GM12892 (cell line): ENCODE measurements around the gene NOP10.

Experiments
- DNase-seq: peaks from one replicate; pipeline ENCODE4 v3.0.0; 2011; ENCODE audit not compliant: insufficient read length
- FAIRE-seq: peaks from 2 replicates; lab custom pipeline; 2011; peaks lifted over from hg19 to GRCh38; lab: Jason Lieb, UNC
- POLR2A ChIP-seq: IDR thresholded peaks from 2 replicates; pipeline ENCODE4 v1.6.1; 2011; ENCODE audit warnings: low read depth, low read length, control low read depth
- POLR2AphosphoS5 ChIP-seq: IDR thresholded peaks from 2 replicates; pipeline ENCODE4 v1.6.1; 2011; ENCODE audit warnings: low read depth, low read length, control low read depth
- TAF1 ChIP-seq: IDR thresholded peaks from 2 replicates; pipeline ENCODE4 v1.6.1; 2011; ENCODE audit warnings: low read depth, mild to moderate bottlenecking, control low read depth, low read length, borderline replicate concordance

NOP10 gene

GRCh38 chr15:34323217-34323616, 19.7 kb downstream of the NOP10 start:
- DNase-seq (no peak), FAIRE-seq (no peak)
- TF ChIP-seq POLR2AphosphoS5, result no peak
- TF ChIP-seq POLR2A, result no peak

- TF ChIP-seq TAF1 (no peak), POLR2A (no peak), POLR2AphosphoS5 (no peak)
- FAIRE-seq (peak; percentile 83), DNase-seq (no peak)
Observed at GRCh38 chr15:34318277-34319079, 24.5 kb downstream of the NOP10 start.

DNA sequence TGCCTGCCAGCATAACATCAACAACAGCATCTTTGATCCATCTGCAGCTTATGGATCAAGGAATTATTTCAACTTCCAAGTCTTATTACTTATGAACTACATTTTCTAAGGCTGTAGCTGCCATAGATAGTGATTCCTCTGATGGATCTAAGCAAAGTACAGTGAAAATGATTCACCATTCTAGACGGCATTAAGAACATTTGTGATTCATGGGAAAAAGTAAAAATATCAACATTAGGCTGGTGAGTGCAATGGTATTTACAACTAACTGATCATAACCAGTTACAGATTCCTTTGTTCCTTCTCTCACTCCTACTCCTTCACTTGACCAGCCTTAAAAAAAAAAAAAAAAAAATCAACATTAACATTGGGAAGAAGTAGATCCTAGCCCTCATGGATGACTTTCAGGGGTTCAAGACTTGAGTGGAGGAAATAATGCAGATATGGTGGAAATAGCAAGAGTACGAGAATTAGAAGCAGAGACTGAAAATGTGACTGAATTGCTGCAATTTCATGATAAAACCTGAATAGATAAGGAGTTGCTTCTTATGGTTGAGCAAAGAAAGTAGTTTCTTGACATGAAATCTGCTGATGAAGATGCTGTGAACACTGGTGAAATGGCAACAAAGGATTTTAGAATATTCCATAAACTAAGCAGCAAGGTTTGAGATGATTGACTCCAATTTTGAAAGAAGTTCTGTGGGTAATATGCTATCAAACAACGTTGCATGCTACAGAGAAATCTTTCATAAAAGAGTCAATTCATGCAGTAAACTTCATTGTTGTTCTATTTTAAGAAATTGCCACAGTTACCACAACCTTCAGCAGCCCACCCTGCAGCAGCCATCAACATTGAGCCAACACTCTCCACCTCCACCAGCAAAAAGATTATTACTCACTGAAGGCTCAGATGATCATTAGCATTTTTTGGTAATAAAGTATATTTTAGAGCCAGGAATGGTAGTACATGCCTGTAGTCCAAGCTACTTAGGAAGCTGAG, 28.1 kb downstream of the NOP10 start:
- no peak for TF ChIP-seq POLR2AphosphoS5
- no peak for TF ChIP-seq POLR2A
- no peak for TF ChIP-seq TAF1
- FAIRE-seq, result no peak
- no peak for DNase-seq

GRCh38 chr15:34311563-34311962, 31.4 kb downstream of the NOP10 start:
- FAIRE-seq (no peak), DNase-seq (no peak)
- TF ChIP-seq TAF1 (no peak), POLR2A (no peak)

- no peak for FAIRE-seq
- DNase-seq, result no peak
- TF ChIP-seq TAF1, result no peak
- no peak for TF ChIP-seq POLR2A
- TF ChIP-seq POLR2AphosphoS5, result no peak
Observed at GRCh38 chr15:34304613-34305012, 38.3 kb downstream of the NOP10 start.

DNA sequence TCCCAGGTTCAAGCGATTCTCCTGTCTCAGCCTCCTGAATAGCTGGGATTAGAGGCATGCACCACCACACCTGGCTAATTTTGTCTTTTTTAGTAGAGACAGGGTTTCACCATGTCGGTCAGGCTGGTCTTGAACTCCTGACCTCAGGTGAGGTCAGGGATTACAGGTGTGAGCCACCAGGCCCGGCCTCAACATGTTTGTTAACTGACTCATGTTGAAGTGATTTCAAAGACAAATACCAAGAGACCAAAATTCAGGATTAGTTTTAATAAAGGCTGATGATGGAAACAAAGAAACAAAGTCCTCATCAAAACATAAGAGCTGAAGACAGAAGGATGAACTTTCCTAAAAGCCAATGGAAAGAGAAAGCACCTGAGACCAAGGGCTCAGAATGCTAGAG, 41.9 kb downstream of the NOP10 start:
- FAIRE-seq, result no peak
- TF ChIP-seq TAF1 (no peak), POLR2A (no peak), POLR2AphosphoS5 (no peak)
- no peak for DNase-seq

DNA sequence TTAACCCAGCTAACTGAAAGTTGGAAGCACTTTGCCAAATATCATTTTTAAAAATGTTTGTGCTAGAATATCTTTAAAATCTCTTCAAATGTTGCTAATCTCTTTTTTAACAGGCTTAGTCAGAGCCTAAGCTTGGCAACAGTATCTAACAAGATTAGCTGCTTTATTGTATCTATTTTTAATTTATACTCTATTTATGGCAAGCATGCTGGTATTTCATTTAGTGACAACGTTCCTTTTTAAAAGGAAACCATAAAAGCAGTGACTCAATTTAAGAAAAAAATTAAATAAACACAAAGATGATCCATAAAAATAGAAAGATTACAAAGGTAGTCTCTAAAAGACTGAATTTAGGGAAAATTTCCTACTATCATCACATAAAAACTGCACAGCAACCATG, 45.9 kb downstream of the NOP10 start:
- DNase-seq, result no peak
- FAIRE-seq, result no peak
- no peak for TF ChIP-seq TAF1

GRCh38 chr15:34292621-34293020, 50.3 kb downstream of the NOP10 start:
- no peak for FAIRE-seq
- no peak for TF ChIP-seq POLR2AphosphoS5
- no peak for TF ChIP-seq POLR2A
- TF ChIP-seq TAF1, result no peak

More at GRCh38 chr15:34292621-34293020, 50.3 kb downstream of the NOP10 start:
- DNase-seq, result no peak
